C4-2B (cell line): ENCODE results near the gene NOTUM.

ENCODE experiments used
- H3K27ac ChIP-seq: fragments of 450-650 bp; 2 replicates; pipeline ENCODE4 v1.5.1; 2017
- CTCF ChIP-seq: fragments of 450-650 bp; conservative IDR thresholded peaks from 2 replicates; pipeline ENCODE4 v1.5.1; 2017; ENCODE audit warnings: mild to moderate bottlenecking
- ZFX ChIP-seq: fragments of 450-650 bp; IDR thresholded peaks from 2 replicates; pipeline ENCODE4 v1.6.1; 2017

The NOTUM gene

GRCh38 chr17:81939881-81940385, 21.1 kb downstream of the NOTUM start:
- H3K27ac ChIP-seq: no peak overlapping the region
- no peak for TF ChIP-seq ZFX
- no peak for TF ChIP-seq CTCF

GRCh38 chr17:81939218-81939617, 21.8 kb downstream of the NOTUM start:
- no peak overlapping the region for H3K27ac ChIP-seq
- no peak for TF ChIP-seq CTCF
- no peak for TF ChIP-seq ZFX

- peak overlapping the region; percentile 91 for H3K27ac ChIP-seq
Observed at GRCh38 chr17:81935709-81936084, 25.3 kb downstream of the NOTUM start.

GRCh38 chr17:81934850-81935708, 25.9 kb downstream of the NOTUM start:
- TF ChIP-seq CTCF (no peak), ZFX (no peak)
- H3K27ac ChIP-seq: no peak overlapping the region; the same call in 1 of the 2 replicates

More at GRCh38 chr17:81935709-81936084, 25.3 kb downstream of the NOTUM start:
- TF ChIP-seq ZFX (no peak), CTCF (no peak)

- no peak for TF ChIP-seq ZFX
- TF ChIP-seq CTCF: no peak
- no peak overlapping the region for H3K27ac ChIP-seq
Observed at GRCh38 chr17:81934098-81934757, 26.8 kb downstream of the NOTUM start.

- TF ChIP-seq CTCF: no peak
- no peak for TF ChIP-seq ZFX
- H3K27ac ChIP-seq: no peak overlapping the region
Observed at GRCh38 chr17:81933178-81933699, 27.7 kb downstream of the NOTUM start.
